HG03280 (cell line): ENCODE results near the gene RTP2.
"Not testable (repeated sequence)": the region's sequence is repeated elsewhere in the genome, so short reads cannot be mapped to it uniquely, and the experiment has no call there.

Source experiments
- ATAC-seq: cut with Tn5 transposase; IDR thresholded peaks from one replicate; pipeline ENCODE4 v1.9.1; 2021; ENCODE audit warnings: mild to moderate bottlenecking, moderate library complexity; ENCODE audit not compliant: unreplicated experiment

The RTP2 gene

DNA sequence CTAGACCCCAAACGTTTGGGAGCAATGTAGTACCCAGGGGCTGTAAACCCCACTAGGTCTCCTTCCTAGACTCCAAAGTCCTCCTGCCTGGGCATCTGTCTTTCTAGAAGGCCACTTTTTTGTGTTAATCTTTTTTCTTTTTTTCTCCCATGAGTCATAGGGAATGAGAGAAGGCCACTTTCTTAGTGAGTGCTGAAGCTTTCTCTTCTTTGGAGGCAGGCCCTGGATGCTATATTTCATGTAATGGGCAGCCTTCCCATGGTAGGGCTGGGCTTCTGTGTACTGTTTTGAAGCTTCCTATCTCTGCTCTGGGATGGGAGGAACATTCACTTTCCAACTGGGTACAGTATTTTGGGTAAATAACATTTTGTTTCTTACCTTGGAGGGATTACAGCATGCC, 15.2 kb upstream of the RTP2 start:
- no peak for ATAC-seq

DNA sequence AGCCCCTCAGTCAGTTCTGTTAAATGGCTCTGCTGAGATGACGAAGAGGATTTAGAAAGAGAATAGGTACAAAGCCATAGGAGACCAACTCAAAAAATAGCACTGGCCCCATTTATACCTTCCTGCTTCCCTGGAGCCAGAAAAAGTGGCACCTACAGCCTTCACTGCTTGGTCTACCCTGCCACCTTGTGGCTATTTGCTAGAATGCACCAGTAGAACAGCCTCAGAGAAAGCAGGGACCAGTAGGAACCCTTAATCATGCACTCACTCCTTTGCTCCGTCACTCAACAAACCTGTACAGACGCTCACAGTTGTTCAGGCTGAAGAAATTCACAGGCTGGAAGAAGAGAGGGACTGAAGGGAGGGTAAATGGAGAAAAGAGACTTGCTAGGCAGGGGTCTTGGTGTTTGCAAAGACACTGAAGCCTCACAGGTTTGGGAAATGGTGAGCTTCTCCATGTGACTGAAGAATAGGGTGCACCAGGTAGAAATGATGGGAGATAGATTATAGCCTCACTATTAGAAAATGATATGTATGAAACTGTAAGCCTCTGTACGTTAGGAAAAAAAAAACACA, 12.1 kb upstream of the RTP2 start:
- ATAC-seq = peak; percentile 85

DNA sequence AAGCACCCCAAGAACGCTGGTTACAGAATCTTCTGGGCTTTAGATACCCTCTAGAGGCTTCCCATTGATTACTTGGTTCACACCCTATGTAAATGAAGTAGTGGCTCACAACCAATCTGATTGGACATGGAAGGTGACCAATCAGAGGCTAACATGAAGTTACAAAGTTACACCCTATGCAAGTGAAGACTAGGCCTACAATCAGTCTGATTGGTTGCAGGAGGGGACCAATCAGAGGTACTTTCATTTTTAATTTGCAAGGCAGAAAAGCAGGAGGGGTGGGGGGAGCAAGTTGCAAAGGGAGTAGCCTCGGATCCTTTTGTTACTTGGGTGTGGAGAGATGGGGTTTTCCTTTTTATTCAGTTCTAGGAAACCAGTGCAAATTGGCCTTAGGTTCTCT, 11.1 kb upstream of the RTP2 start:
- no peak for ATAC-seq

DNA sequence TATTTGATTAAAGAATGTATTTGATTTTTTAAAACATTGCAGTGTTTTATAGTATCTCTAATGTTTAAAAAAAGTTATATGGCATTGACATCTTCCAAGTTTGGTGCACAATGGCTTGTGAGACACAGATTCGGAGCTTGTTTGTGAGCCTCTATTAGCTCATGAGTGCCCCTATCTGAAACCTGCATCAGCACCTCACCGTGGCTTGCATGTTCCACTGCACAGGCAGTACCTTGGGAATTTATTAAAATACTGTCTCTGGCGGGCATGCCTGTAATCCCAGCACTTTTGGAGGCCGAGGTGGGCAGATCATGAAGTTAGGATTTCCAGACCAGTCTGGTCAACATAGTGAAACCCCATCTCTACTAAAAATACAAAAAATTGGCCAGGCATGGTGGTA, 6.8 kb upstream of the RTP2 start:
- no peak for ATAC-seq

DNA sequence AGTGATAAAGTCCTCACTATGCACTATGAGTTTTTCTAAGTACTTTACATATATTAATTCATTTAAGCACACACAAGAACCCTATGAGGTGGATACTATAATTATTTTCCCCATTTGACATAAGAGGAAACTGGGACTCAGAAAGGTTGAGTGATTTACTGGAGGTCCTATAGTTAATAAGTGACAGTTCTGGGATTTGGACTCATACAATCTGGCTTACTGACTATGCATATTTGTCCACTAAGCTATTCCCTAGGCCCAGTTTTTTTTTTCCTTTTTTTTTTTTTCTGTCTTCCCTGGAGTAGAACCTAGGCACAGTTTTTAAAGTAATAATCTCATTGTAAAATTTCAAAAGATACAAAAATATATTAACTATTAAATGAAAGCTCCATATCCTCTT, 6.3 kb upstream of the RTP2 start:
- ATAC-seq = no peak

DNA sequence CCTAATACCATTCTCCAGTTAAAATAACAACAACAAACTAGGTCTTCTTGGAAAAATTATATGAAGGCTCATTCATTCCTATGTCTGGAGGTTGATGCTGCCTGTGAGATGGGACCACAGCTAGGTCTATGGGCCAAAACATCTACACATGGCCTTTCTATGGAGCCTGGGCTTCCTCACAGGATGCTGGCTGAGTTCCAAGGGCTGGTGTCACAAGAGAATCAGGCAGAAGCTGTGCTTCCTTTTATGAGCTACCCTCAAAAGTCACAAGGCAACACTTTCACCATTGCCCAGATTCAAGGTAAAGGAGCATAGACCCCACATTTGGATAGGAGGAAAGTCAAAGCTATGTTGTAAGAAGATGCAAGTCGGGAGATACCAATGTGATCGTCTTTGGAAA, 4.6 kb upstream of the RTP2 start:
- no peak for ATAC-seq

DNA sequence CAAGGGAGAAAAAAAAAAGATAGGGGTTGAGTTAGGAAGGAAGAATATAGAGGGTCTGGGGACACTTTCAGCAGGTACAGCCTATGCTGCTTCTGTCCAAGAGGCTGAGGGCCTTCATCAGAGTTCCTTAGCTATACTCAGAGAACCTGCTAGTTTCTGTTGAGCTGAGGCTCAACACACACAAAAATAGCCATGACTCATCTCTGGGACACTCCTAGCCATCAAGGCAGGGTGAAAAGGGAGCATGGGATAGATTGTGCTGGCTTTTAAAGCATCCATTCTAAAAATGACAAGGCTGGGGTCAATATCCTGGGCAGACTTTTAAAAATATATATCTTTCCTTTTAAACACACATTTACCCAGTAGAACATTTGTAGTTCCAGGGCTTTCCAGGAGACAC, 2.8 kb upstream of the RTP2 start:
- ATAC-seq = no peak

DNA sequence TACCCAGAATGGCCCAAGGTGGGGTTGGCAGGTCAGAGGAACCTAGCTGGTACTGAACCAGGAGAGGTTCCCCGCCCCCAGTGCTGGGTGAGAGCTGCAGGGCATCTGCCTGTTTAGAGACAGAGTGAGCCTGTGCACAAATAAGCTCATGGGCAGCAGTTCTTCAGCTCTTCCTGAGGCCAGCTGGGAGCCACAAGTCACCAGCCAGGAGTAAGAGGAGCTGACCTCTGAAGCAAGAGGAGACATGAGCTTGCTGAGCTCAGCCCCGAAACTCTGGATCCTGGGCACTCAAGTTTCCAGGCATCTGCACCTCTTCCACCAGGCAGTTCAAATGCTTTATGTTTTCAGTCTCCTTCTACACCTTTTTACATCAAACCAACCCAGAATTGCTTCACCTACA, 2.1 kb downstream of the RTP2 start:
- ATAC-seq = no peak

DNA sequence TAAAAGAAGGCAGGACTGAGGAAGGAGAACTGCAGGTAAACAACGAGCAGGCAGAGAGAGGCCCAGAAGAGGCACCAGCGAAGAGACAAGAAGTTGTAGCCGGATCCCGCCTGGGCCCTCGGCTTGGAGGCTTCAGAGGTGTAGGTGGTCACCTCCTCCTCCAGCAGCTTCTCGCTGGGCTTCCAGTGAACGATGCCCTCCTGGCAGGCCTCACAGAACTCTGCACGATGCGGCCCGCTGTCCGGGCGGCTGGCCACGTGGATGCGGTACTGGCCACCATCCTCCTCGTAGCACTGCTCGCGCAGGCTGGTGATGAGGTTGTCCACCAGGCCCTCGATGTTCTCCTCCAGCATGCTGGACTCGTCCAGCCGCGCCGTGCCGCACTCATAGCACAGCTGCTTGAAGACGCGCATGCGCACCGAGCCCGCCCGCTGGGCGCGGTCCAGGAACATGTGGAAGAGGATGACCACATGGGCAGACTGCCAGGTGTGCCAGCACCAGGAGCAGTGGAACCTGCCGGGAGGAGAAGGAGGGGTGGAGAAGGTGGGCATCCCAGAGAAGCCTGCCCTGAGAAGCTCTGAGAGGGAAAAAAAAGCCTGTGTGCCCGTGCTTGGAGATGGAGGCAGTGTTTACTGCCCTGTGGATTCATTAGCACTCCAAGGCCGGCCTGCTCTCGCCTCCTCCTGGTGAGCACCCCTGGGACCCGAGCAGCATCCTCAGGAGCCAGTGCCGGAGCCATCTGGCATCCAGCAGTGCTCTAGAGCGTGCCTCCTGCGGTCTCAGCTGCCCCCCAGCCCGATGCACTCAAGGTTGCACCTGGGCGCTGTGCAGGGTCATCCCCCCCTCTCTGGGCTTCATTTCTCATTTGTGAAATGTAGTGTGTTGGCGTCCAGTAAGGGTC, 3.6 kb downstream of the RTP2 start:
- no peak for ATAC-seq

DNA sequence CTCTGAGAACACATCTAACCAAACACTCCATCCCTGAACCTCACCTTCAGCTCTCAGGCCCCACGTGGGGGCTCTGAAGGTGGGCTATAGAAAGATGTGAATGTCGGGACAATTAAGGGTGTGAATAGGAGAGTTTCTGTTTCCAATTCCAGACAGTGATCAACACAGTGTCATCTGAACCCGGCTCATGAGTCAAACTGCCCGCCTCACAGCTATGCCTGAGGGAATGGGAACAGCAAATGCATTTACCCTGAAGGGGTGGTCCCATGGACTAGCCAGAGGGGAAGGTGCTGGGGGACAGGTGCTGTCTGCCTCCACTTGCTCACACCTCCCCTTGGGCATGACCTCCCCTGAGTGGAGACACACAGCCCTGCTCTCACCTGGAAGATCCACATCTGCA, 6.3 kb downstream of the RTP2 start:
- no peak for ATAC-seq

DNA sequence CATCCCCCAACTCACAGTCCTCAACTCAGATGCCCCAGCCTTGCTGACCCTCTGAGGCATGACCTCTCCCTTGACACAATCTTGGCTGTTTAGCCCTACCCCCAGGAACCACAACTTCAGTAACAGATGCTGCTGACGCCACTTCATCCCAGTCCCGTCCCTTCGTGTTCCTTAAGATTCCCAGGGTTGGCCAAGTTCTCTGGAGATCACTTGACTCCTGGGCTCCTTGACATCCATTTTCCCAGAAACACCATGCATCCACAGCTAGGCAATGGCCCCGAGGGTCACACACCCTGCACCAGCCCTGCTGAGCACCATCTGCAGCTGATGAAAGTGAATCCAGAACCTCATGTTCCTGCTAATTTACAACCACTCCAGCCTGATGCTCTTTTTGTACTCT, 6.9 kb downstream of the RTP2 start:
- ATAC-seq = no peak

DNA sequence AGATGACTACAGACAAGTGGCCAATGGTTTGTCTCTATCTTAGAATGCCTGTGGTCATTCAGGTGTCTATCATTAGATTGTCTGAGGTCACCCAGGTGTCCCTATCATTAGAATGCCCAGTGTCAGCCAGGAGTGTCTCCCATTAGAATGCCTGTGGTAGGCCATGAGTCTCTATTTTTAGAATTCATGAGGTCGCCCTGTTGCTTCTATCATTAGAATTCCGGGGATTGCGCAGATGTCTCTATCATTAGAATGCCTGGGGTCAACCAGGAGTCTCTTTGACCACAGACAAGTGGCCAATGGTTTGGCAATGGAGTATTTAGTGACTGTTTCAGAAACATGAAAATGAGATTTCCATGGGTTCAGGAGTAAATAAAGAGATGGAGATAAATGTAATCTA, 7.6 kb downstream of the RTP2 start:
- no peak for ATAC-seq

DNA sequence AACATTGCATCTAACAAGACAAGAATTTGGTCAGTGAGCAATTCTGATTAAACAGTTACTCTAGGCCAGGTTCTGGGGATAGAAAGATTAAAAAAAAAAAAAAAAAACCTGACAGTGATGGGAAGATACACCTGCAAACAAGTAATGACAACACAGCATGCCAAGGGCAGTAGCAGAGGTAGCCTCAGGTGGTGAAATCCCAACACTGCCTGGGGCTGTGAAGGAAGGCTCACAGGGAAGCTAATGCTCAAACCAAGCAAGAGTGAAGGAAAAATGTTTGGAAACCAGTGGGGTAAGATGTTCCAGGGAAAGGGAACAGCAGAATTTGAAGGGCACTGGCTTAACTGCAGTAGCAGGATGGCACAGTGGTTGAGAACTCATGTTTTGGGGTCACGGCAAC, 8.9 kb downstream of the RTP2 start:
- no peak for ATAC-seq

DNA sequence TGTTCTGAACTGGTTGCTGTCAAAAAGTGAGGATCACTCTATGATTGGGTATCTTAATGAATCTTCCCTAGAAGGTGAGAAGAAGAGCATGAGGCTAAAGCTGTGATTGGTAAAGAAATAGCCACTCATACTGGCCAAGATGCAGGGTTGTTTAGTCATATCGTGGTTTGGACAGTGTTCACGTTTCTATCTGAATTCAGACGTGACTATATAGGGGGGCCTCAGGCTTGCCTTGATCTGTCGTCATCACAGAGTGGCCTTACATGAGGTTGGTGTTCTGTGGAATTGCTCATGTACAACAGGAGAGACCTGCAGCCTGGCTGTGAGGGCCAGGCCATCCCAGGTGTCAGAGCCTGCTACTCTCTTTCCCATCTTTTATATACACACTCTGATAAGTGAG, 12.4 kb downstream of the RTP2 start:
- ATAC-seq = no peak

DNA sequence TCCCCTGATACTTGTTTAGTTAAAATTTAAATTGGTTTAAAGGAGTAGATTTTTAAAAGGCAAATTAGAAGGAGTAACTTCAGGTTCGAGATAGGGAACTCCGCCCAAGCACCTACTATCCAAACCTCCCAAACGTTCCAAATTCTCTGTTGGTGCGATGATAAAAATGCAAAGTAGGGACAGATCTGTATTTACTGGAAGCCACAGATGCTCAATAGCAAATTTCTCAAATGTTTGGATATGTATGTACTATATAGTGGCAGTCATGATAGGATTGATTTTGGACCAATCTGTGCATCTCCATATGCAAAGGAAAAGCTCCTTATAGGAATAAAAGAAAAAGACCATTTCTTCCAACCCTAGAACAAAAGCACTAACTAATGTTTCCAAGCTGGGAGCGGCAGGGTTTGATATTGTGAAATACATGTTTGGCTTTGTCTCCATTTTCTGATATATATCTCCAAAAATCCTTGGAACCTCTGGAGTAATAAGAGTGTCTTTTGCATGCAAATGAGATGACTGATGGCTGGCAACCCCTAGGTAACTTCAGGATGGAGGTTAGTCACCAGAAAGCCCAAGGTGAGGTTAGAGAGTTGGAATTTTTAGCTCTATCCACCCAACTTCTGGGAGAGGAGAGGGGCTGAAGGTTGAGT, 15.6 kb downstream of the RTP2 start:
- no peak for ATAC-seq

DNA sequence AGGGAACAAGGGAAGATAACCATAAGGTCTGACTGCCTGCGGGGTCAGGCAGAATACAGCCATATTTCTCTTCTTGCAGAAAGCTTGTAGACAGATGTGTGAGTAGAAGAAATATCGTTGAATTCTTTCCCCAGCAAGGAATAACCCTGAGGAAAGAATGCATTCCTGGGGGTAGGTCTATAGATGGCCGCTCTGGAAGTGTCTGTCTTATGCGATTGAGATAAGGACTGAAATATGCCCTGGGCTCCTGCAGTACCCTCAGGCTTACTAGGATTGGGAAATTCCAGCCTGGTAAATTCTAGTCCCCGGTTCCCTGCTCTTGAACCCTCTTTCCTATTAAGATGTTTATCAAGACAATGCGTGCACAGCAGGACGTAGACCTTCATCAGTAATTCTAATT, 16.4 kb downstream of the RTP2 start:
- ATAC-seq = no peak

DNA sequence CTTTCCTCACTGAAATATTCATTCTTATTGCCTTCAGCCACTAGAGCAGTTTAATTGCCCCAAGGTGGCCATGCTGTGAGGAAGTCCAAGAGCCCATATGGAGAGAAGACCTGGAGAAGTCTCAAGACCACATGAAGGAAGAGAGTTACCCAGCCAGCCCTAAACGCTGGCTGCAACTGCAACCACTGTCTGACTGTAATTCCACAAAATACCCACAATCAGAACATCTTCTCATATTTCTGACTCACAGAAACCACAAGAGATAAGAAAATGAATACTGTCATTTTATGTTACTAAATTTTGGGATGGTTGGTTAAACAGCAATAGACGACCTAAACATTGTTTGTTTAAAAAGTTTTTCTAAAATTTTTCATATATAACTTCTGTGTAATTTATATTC, 17.5 kb downstream of the RTP2 start:
- no peak for ATAC-seq

DNA sequence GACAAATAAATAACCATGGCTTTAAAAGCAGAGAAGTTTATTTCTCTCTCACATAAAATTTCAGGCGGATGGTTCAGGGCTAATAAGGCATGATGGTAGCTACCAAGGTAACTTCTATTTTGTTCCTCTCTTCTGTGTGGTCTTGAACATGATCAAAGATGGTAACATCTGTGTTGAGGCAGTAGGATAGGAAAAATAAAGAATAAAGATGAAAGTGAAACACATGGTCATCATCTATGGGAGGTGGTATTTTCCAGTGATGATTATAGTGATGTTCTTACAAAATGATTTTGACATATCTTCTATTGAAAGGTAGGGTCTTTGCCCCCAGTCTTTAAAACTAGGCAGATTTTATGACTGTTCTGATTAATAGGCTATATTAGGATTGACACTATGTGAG, 17.9 kb downstream of the RTP2 start:
- ATAC-seq = no peak

DNA sequence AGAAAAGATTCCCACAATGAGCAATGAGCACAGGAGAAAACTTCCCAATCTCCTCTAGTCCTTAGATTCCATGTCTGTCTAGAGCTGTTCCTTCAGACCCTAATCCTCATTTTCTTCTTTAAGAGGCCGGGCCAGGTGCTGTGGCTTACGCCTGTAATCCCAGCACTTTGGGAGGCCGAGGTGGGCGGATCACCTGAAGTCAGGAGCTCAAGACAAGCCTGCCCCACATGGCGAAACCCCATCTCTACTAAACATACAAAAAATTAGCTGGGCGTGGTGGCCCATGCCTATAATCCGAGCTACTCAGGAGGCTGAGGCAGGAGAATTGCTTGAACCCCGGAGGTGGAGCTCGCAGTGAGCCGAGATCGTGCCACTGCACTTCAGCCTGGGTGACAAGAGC, 20.6 kb downstream of the RTP2 start:
- not testable (repeated sequence) for ATAC-seq

DNA sequence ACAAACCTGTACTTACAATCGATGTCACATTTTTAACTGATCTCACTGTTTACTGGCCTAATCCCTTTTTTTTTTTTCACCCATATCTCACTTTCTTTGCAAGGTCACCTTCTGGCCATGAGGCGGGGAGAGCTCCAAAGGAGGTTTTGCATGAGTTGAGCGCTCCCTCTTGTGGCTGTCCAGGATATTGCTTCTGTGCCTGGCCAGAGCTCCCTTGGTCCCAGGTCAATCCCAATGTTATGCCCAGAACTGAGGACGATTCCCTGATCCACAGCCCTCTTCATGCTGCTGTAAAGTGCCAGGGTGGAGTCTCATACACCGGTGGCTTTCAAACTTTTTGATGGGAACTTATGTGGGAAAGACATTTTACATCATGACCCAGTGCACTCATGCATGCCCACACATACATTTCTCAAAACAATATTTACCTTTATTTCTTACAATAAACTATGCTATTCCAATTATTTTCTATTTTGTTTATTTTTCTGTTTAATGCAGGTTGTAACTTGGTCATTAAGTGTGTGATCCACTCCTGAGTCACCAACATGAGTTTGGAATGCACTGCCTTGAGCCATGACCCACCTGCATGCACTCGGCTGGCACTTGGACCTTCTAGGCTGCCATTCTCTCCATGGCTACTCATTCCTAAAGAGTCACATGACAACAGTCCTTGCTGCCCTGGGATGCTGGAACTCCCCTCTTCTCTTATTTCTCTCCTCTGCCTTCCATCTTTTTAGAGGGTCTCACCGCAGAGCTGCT, 22.5 kb downstream of the RTP2 start:
- peak; percentile 76 for ATAC-seq

DNA sequence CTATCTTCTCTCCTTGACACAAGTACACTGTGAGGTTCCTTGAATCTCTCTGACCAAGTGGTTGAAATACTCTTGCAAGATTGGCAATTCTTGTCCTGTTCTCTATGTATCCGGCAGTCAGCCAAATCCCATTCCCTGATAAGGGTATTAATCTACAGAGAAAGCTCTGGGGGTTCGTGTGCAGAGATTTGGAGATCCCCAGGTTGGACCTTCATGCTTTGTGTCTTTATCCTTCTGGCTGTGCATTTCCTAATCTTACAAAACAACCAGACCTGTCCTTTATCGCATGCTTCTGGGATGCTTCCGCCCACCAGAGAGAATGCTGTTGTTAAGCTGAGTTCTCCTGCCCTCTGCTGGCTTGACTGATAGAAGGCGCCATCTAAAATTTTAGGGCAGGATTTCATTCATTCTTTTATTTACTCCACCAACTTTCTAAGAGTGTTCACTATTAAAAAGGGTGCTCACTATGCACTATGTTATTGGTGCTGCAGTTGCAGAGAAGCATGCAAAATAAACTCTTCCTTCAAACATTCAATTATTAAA, 23.6 kb downstream of the RTP2 start:
- ATAC-seq = no peak
